Activated CD4-positive, alpha-beta T cell treated with anti-CD3 and anti-CD28 coated beads for 36 hours (primary cell): ENCODE data around the gene CARMIL1. TPM values are rescaled to one million over a fixed set of nuclear protein-coding genes. Genes with fewer than 3 reads are reported as not detected.
A peak's percentile ranks its signal among the peaks of the same experiment; 100 is the strongest.

Experiments used
- ATAC-seq: fragments of 200-7000 bp; cut with Tn5 transposase; one replicate; pipeline ENCODE4 v1.10.0; 2021; ENCODE audit warnings: mild to moderate bottlenecking, moderate library complexity
- CTCF ChIA-PET: fragments of 350-600 bp; sonication (Branson Sonifier 250); formaldehyde crosslinking; loops from one replicate; lab custom pipeline; 2021; ENCODE audit warnings: antibody characterized with exemption; lab: Charles Lee
- POLR2A ChIA-PET: fragments of 350-600 bp; sonication (Branson Sonifier 250); formaldehyde crosslinking; loops from one replicate; lab custom pipeline; 2021; ENCODE audit warnings: antibody characterized with exemption, inconsistent platforms; lab: Charles Lee
- DNase-seq: peaks from one replicate; pipeline ENCODE4 v3.0.0-alpha.2; 2020
- H3K27ac Mint-ChIP-seq: one replicate; pipeline ENCODE4 v1.8.0; 2021; ENCODE audit warnings: mixed read lengths
- H3K27me3 Mint-ChIP-seq: one replicate; pipeline ENCODE4 v1.8.0; 2021; ENCODE audit warnings: mixed read lengths
- H3K36me3 Mint-ChIP-seq: one replicate; pipeline ENCODE4 v1.8.0; 2021; ENCODE audit warnings: low read depth, mixed read lengths
- H3K4me1 Mint-ChIP-seq: one replicate; pipeline ENCODE4 v1.8.0; 2021; ENCODE audit warnings: mixed read lengths
- H3K4me3 Mint-ChIP-seq: one replicate; pipeline ENCODE4 v1.8.0; 2021; ENCODE audit warnings: mild to moderate bottlenecking, moderate library complexity, mixed read lengths
- H3K9me3 Mint-ChIP-seq: one replicate; pipeline ENCODE4 v1.8.0; 2021; ENCODE audit warnings: low read depth, mixed read lengths
- intact Hi-C, 2 experiments: fragments of 100-400 bp; cut with DNase I in 1 of 2; cut with micrococcal nuclease in 1 of 2; formaldehyde crosslinking; loops; one replicate each; pipeline versions ENCODE4 v1.14.2 to v1.15.1; 2022 to 2024; cut with DNase I, micrococcal nuclease
- total RNA-seq, 2 experiments: library from RNA; stranded (reverse); gene quantifications; one replicate each; pipeline ENCODE4 v1.2.3, GENCODE V29; 2021

The CARMIL1 gene
- total RNA-seq, 2 experiments from 2014 or later: 4.5 to 4.9 TPM

DNA sequence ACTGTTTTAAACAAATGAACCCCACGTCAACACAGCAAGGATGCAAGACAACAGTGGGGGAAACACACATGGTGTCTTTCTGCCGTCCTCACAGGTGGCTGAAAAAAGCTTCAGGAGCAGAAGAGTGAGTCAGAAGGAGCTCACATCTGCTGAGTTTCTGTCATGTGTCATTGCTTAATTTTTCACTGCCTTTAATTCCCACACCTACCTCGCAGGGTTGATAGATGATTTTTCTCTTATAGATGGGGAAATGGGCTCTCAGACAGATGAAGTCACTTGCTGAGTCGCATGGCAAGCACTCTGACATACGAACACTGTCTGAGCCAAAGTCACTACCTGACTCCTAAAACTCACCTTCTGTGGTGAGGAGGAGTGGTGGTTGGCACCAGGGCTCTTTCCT, 28.3 kb upstream of the CARMIL1 start:
- POLR2A ChIA-PET: interaction anchor here (0.6 to 1.0 kb wide), 6 partner anchors 13 to 333 kb away, joined by 3 to 7 read pairs (median 4); partner anchors contain the start of gene CARMIL1
- Mint-ChIP-seq H3K9me3 (no peaks in the 10 kb centered on the region), H3K27ac (no peak overlapping the region), H3K4me3 (no peak overlapping the region), H3K27me3 (peaks cover 11% of the 10 kb centered on the region), H3K36me3 (no peaks in the 10 kb centered on the region), H3K4me1 (peaks cover 22% of the 10 kb centered on the region)
- DNase-seq (peak; percentile 64), ATAC-seq (peak; percentile 98)
- intact Hi-C loops: no loop called here
- CTCF ChIA-PET: interaction anchor here (0.7 to 3.3 kb wide), 8 partner anchors 13 to 749 kb away, joined by 3 to 20 read pairs (median 3); no protein-coding TSS in a partner anchor

GRCh38 chr6:25251426-25251825, 27.7 kb upstream of the CARMIL1 start:
- ChIA-PET CTCF (interaction anchor here (0.7 to 3.3 kb wide), 9 partner anchors 13 to 750 kb away, joined by 3 to 20 read pairs (median 3); no protein-coding TSS in a partner anchor), POLR2A (interaction anchor here (0.6 to 1.0 kb wide), 5 partner anchors 14 to 333 kb away, joined by 3 to 7 read pairs (median 3); partner anchors contain the start of gene CARMIL1)
- Mint-ChIP-seq H3K4me1 (peaks cover 22% of the 10 kb centered on the region), H3K4me3 (no peak overlapping the region), H3K9me3 (no peaks in the 10 kb centered on the region), H3K36me3 (no peaks in the 10 kb centered on the region), H3K27me3 (peaks cover 11% of the 10 kb centered on the region), H3K27ac (peak overlapping the region; percentile 47)
- DNase-seq (no peak), ATAC-seq (no peak)
- intact Hi-C loops: no loop called here

DNA sequence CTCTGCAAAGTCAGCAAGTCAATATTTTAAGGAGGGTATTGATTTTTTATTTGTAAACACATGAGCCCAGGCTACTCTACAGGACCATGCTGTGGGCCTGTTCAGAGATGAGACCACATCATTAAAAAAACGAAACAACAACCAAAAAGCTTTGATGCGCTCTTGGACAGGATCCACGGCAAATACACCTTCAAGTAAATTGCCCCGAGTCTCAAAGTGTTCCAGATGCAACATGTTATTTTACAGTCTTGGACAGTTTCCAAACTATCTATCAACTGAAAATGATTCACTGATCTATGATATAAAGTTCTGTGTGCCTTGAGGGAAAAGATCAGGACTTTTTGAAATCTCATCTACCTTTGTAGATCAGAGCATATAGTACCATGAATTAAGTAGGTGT, 25.8 kb upstream of the CARMIL1 start:
- DNase-seq (no peak), ATAC-seq (no peak)
- Mint-ChIP-seq H3K27ac (no peak overlapping the region), H3K27me3 (peaks cover 11% of the 10 kb centered on the region), H3K36me3 (no peaks in the 10 kb centered on the region), H3K4me1 (peaks cover 14% of the 10 kb centered on the region), H3K4me3 (no peak overlapping the region), H3K9me3 (no peaks in the 10 kb centered on the region)
- intact Hi-C loops: no loop called here
- ChIA-PET CTCF (interaction anchor here (1.1 to 1.7 kb wide), 4 partner anchors 12 to 237 kb away, joined by 3 to 7 read pairs (median 6); no protein-coding TSS in a partner anchor), POLR2A (no interaction called here)

DNA sequence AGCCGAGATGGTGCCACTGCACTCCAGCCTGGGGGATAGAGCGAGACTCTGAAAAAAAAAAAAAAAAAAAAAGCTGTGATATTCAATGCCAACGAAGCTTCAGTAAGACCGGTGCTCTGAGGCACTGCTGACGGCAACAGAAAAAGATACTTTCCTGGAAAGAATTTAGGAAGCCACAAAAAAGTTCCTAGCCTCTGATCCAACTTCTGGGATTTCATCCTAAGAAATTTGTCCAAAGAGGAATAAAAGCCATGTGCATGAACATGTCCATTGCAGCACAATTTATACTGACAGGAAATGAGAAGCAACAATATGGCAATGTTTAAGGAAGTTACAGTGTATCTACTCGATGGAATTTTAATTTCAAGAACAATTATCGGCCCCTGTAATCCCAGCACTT, 24.5 kb upstream of the CARMIL1 start:
- ATAC-seq (no peak), DNase-seq (no peak)
- Mint-ChIP-seq H3K27me3 (peaks cover 11% of the 10 kb centered on the region), H3K4me3 (no peak overlapping the region), H3K36me3 (no peaks in the 10 kb centered on the region), H3K27ac (no peak overlapping the region), H3K9me3 (no peaks in the 10 kb centered on the region), H3K4me1 (peaks cover 13% of the 10 kb centered on the region)
- intact Hi-C loops: no loop called here
- ChIA-PET POLR2A (no interaction called here), CTCF (interaction anchor here (1.5 to 1.7 kb wide), 3 partner anchors 11 to 235 kb away, joined by 6 to 7 read pairs (median 6); no protein-coding TSS in a partner anchor)

DNA sequence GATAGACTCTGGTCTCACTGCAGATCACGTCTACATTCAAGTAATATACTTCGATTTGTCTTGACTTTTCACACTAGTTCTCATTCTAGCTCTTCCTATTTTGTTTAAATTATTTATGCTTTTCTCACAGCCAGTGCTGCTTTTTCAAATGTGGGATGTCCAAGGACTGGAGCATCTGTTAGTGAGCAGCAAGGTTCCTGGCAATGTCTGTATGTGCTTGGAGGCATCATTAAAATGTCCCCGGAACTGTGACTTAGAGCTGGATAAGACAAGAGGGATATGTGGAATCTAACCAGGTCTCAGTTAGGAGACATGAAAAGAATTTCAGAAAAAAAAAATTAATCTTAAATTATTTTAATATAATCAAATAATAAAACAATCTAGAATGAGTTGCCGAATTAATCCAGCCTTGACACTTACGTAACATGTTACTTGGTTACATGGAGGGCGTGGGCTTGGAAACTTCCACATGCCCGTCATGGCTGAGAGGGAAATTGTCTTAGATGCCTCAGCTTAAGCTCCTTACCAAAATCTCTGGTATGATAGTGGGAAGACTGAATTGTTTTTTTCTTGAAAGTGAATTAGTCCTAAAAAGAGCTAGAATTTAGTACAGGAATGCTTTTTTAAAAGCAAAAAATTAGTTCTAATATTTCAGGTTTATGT, 21.4 kb upstream of the CARMIL1 start:
- Mint-ChIP-seq H3K27ac (no peak overlapping the region), H3K9me3 (no peaks in the 10 kb centered on the region), H3K4me3 (no peak overlapping the region), H3K36me3 (no peaks in the 10 kb centered on the region), H3K4me1 (no peaks in the 10 kb centered on the region), H3K27me3 (peaks cover 3% of the 10 kb centered on the region)
- ATAC-seq: no peak
- ChIA-PET CTCF (interaction anchor here (0.7 to 1.8 kb wide), 7 partner anchors 7 to 233 kb away, joined by 3 to 8 read pairs (median 4); no protein-coding TSS in a partner anchor), POLR2A (no interaction called here)
- no peak for DNase-seq
- intact Hi-C loops: no loop called here

DNA sequence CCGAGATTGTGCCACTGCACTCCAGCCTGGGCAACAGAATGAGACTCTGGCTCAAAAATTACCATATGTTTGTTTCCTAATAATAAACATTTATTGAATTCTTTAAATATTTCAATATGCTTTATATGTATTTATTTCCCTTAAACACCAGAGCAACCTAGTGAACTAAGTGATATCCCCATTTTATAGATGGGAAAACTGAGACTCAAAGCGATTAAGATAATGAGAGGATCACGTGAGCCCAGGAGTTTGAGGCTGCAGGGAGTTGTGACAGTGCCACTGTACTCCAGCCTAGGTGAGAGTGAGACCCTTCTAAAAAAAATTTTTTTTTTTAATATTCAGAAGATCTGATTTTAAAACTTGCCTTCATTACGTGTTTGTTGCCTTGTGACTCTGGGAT, 19.4 kb upstream of the CARMIL1 start:
- ATAC-seq (no peak), DNase-seq (no peak)
- H3K9me3 Mint-ChIP-seq: no peaks in the 10 kb centered on the region
- ChIA-PET POLR2A (no interaction called here), CTCF (interaction anchor here (1.5 kb wide), 1 partner anchor 346 kb away, joined by 3 read pairs; no protein-coding TSS in a partner anchor)
- peaks cover 2% of the 10 kb centered on the region for H3K27me3 Mint-ChIP-seq
- H3K36me3 Mint-ChIP-seq: no peaks in the 10 kb centered on the region
- no peak overlapping the region for H3K27ac Mint-ChIP-seq
- H3K4me1 Mint-ChIP-seq: no peaks in the 10 kb centered on the region
- intact Hi-C loops: no loop called here
- no peak overlapping the region for H3K4me3 Mint-ChIP-seq

DNA sequence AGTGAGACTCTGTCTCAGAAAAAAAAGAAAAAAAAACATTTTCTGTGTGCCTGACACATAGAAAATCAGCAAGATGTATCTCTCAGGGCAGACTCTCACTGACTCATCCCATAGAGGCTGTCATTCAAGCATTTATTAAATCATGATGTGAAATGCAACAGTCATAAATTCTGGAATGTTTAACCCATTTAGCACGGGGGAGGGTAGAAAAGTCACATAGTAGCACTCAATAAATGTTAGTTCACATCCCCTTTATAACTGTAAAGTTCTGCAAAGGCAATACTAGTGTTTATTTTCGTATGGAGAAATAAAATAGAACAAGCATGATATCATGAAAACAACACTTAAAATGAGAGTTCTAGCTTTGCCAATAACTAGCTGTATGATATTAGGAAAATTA, 15.5 kb upstream of the CARMIL1 start:
- H3K9me3 Mint-ChIP-seq: no peaks in the 10 kb centered on the region
- no peak overlapping the region for H3K4me3 Mint-ChIP-seq
- H3K27me3 Mint-ChIP-seq: peaks cover 8% of the 10 kb centered on the region
- ChIA-PET POLR2A (no interaction called here), CTCF (interaction anchor here (1.0 to 5.1 kb wide), 4 partner anchors 18 to 335 kb away, joined by 3 to 141 read pairs (median 5); no protein-coding TSS in a partner anchor)
- no peak overlapping the region for H3K27ac Mint-ChIP-seq
- H3K36me3 Mint-ChIP-seq: no peaks in the 10 kb centered on the region
- no peak for ATAC-seq
- DNase-seq: no peak
- intact Hi-C loops: loop anchor here in 1 of 2 experiments (2.0 kb wide), 1 partner anchor 41 kb away; no protein-coding TSS in a partner anchor
- H3K4me1 Mint-ChIP-seq: peaks cover 2% of the 10 kb centered on the region

GRCh38 chr6:25266456-25267100, 12.6 kb upstream of the CARMIL1 start:
- H3K27ac Mint-ChIP-seq: no peak overlapping the region
- peaks cover 2% of the 10 kb centered on the region for H3K4me1 Mint-ChIP-seq
- intact Hi-C loops: loop anchor here in 1 of 2 experiments (5.0 kb wide), 1 partner anchor 676 kb away; no protein-coding TSS in a partner anchor
- peaks cover 8% of the 10 kb centered on the region for H3K27me3 Mint-ChIP-seq
- no peak overlapping the region for H3K4me3 Mint-ChIP-seq
- no peaks in the 10 kb centered on the region for H3K9me3 Mint-ChIP-seq
- POLR2A ChIA-PET: interaction anchor here (0.6 kb wide), 2 partner anchors 222 to 332 kb away, joined by 3 to 4 read pairs; no protein-coding TSS in a partner anchor
- ATAC-seq: no peak
- H3K36me3 Mint-ChIP-seq: no peaks in the 10 kb centered on the region
- CTCF ChIA-PET: interaction anchor here (0.6 to 5.1 kb wide), 34 partner anchors 9 to 466 kb away, joined by 3 to 141 read pairs (median 5); partner anchors contain the start of gene CARMIL1
- no peak for DNase-seq

GRCh38 chr6:25267662-25268061, 11.5 kb upstream of the CARMIL1 start:
- intact Hi-C loops: loop anchor here in 1 of 2 experiments (5.0 kb wide), 1 partner anchor 675 kb away; no protein-coding TSS in a partner anchor
- Mint-ChIP-seq H3K27me3 (peaks cover 14% of the 10 kb centered on the region), H3K4me3 (no peak overlapping the region), H3K36me3 (no peaks in the 10 kb centered on the region), H3K4me1 (peaks cover 2% of the 10 kb centered on the region), H3K27ac (no peak overlapping the region), H3K9me3 (no peaks in the 10 kb centered on the region)
- DNase-seq (no peak), ATAC-seq (no peak)
- CTCF ChIA-PET: interaction anchor here (1.2 kb wide), 1 partner anchor 222 kb away, joined by 3 read pairs; no protein-coding TSS in a partner anchor
- POLR2A ChIA-PET: no interaction called here

DNA sequence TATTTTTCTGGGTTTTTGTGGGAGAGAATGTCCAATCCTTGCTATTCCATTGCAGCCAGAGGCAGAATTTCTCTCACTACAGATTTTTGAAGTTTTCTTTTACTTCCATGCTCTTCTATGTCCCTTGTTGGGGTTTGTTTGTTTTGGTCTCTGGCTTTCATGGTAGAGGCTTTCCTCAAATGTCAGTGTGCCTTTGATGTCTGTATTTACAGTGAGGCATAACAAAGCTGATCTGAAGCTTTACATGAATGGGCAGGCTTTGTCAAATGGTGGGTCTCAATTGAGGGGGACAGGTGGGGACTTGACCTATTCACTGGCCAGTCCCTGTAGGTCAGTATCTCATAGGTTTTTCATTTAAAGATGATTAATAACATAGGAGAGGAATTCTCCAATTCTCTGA, 8.6 kb upstream of the CARMIL1 start:
- CTCF ChIA-PET: interaction anchor here (0.8 to 1.4 kb wide), 4 partner anchors 8 to 219 kb away, joined by 3 to 5 read pairs (median 4); partner anchors contain the start of gene CARMIL1
- no peak overlapping the region for H3K4me3 Mint-ChIP-seq
- DNase-seq (no peak), ATAC-seq (no peak)
- no peak overlapping the region for H3K27ac Mint-ChIP-seq
- no peaks in the 10 kb centered on the region for H3K36me3 Mint-ChIP-seq
- H3K4me1 Mint-ChIP-seq: peaks cover under 1% of the 10 kb centered on the region
- H3K27me3 Mint-ChIP-seq: peaks cover 19% of the 10 kb centered on the region
- intact Hi-C loops: loop anchor here (10.0 kb wide), 2 partner anchors 674 to 724 kb away; no protein-coding TSS in a partner anchor
- POLR2A ChIA-PET: interaction anchor here (0.6 kb wide), 1 partner anchor 100 kb away, joined by 10 read pairs; no protein-coding TSS in a partner anchor
- H3K9me3 Mint-ChIP-seq: no peaks in the 10 kb centered on the region

GRCh38 chr6:25275436-25275835, 3.7 kb upstream of the CARMIL1 start:
- Mint-ChIP-seq H3K4me3 (no peak overlapping the region), H3K27me3 (peaks cover 16% of the 10 kb centered on the region), H3K9me3 (no peaks in the 10 kb centered on the region), H3K27ac (no peak overlapping the region), H3K4me1 (peaks cover 25% of the 10 kb centered on the region), H3K36me3 (no peaks in the 10 kb centered on the region)
- intact Hi-C loops: loop anchor here (5.0 to 10.0 kb wide), 3 partner anchors 92 to 719 kb away; no protein-coding TSS in a partner anchor
- ChIA-PET CTCF (interaction anchor here (0.6 to 5.4 kb wide), 3 partner anchors 10 to 214 kb away, joined by 5 to 43 read pairs (median 11); no protein-coding TSS in a partner anchor), POLR2A (no interaction called here)
- no peak for ATAC-seq
- no peak for DNase-seq
